ENCODE measurements around the gene NEK1. TPM values are rescaled to one million over a fixed set of nuclear protein-coding genes. Genes with fewer than 3 reads are reported as not detected.

NEK1 gene
- polyA plus RNA-seq, 1 donor (not counting 4 experiments of a cell fraction or from before 2014, with no cell fraction given), result 7.8 TPM

- H3K4me2 ChIP-seq (ENCODE audit: control insufficient read depth, extremely low read depth, insufficient read depth, low read depth, low read length), result no peak overlapping the region
- DNase-seq (ENCODE audit: low read depth, low spot score) (no peak), FAIRE-seq (no peak)
- no peak overlapping the region for H3K27ac ChIP-seq (ENCODE audit: control insufficient read depth, insufficient read depth, low read length)
- dilution Hi-C loops (cut with MboI; ENCODE audit: extremely low pct_ligation_motif_present, low sequenced_read_pairs), result no loop called here
- no peak overlapping the region for H3K4me3 ChIP-seq (ENCODE audit: control insufficient read depth in 2 of 3, extremely low read depth in 1 of 3, insufficient read depth in 2 of 3, low read depth in 1 of 3, low read length in 3 of 3)
- H3K36me3 ChIP-seq (ENCODE audit: control insufficient read depth in 2 of 2, extremely low read depth in 1 of 2, insufficient read depth in 2 of 2, low read length in 2 of 2), result no peaks in the 10 kb centered on the region
- no peaks in the 10 kb centered on the region for H3K27me3 ChIP-seq (ENCODE audit: control insufficient read depth, extremely low read depth, insufficient read depth, low read length)
- no peak overlapping the region for H3K9ac ChIP-seq (ENCODE audit: control insufficient read depth, extremely low read depth, insufficient read depth, low read length)
- H3K4me1 ChIP-seq (ENCODE audit: control insufficient read depth, extremely low read depth, insufficient read depth, low read length), result no peaks in the 10 kb centered on the region
- H3K79me2 ChIP-seq (ENCODE audit: control insufficient read depth, insufficient read depth, low read length), result peaks cover 19% of the 10 kb centered on the region
- H2AFZ ChIP-seq (ENCODE audit: control insufficient read depth, low read length), result no peak overlapping the region
- no peaks in the 10 kb centered on the region for H3K9me3 ChIP-seq (ENCODE audit: control insufficient read depth, low read depth, low read length)
- TF ChIP-seq, protein P1, sequence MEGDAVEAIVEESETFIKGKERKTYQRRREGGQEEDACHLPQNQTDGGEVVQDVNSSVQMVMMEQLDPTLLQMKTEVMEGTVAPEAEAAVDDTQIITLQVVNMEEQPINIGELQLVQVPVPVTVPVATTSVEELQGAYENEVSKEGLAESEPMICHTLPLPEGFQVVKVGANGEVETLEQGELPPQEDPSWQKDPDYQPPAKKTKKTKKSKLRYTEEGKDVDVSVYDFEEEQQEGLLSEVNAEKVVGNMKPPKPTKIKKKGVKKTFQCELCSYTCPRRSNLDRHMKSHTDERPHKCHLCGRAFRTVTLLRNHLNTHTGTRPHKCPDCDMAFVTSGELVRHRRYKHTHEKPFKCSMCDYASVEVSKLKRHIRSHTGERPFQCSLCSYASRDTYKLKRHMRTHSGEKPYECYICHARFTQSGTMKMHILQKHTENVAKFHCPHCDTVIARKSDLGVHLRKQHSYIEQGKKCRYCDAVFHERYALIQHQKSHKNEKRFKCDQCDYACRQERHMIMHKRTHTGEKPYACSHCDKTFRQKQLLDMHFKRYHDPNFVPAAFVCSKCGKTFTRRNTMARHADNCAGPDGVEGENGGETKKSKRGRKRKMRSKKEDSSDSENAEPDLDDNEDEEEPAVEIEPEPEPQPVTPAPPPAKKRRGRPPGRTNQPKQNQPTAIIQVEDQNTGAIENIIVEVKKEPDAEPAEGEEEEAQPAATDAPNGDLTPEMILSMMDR (optimal IDR thresholded peaks at IDR 0.05 in 1 of 3, IDR thresholded peaks at IDR 0.05 in 1 of 3, conservative IDR thresholded peaks at IDR 0.05 in 1 of 3; ENCODE audit: extremely low read depth in 1 of 3, insufficient read depth in 2 of 3, low read length in 3 of 3), result no peak
- no peak for TF ChIP-seq EZH2 (IDR thresholded peaks at IDR 0.05; ENCODE audit: low read length)
- no peaks in the 10 kb centered on the region for H4K20me1 ChIP-seq (ENCODE audit: control insufficient read depth, extremely low read depth, insufficient read depth, low read length)
- H3K9me1 ChIP-seq (ENCODE audit: control insufficient read depth, extremely low read depth, insufficient read depth, low read length), result no peaks in the 10 kb centered on the region
Observed at GRCh38 chr4:169652535-169652934, 40.2 kb upstream of the NEK1 start.

DNA sequence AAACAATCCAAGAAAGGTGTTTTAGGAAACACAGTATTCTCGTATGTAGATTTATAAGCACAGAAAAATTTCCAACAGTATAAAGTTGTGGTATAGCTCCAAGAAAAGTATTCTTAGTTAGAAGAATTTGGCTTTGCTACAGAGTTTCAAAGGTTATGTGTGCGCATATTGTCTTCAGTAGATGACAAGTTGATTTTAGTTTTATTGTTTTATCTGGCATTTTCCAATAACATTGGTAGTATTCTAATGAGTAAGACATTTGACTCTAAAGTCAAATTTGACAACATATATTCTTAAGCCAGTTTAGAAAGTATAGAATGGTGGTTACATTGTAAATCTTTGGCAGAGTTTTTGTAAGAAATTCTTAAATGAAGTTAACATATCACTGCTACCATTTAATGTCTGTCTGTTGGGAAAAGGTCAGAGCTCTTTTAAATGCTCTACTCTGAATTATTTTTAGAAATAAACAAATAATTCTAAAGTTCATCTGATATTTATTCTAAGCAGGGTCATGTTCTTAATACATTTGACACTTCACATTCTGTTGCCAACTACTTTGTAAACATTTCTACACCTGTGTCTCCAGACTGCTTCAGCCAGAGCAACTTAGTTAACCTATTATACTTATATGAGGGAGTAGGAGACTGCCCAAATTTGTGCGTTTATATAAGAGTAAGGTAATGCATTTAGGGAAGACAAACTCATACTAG lies 38.0 kb upstream of the NEK1 start:
- H3K4me2 ChIP-seq (ENCODE audit: control insufficient read depth, extremely low read depth, insufficient read depth, low read depth, low read length), result no peak overlapping the region
- no peak overlapping the region for H3K9ac ChIP-seq (ENCODE audit: control insufficient read depth, extremely low read depth, insufficient read depth, low read length)
- no peak overlapping the region for H2AFZ ChIP-seq (ENCODE audit: control insufficient read depth, low read length)
- no peak overlapping the region for H3K27ac ChIP-seq (ENCODE audit: control insufficient read depth, insufficient read depth, low read length)
- H3K79me2 ChIP-seq (ENCODE audit: control insufficient read depth, insufficient read depth, low read length), result peaks cover 8% of the 10 kb centered on the region
- DNase-seq (ENCODE audit: low read depth, low spot score), result no peak
- H3K27me3 ChIP-seq (ENCODE audit: control insufficient read depth, extremely low read depth, insufficient read depth, low read length), result no peaks in the 10 kb centered on the region
- no peaks in the 10 kb centered on the region for H3K36me3 ChIP-seq (ENCODE audit: control insufficient read depth in 2 of 2, extremely low read depth in 1 of 2, insufficient read depth in 2 of 2, low read length in 2 of 2)
- dilution Hi-C loops (cut with MboI; ENCODE audit: extremely low pct_ligation_motif_present, low sequenced_read_pairs), result no loop called here
- TF ChIP-seq EZH2 (IDR thresholded peaks at IDR 0.05; ENCODE audit: low read length), result no peak
- TF ChIP-seq, protein P1 (optimal IDR thresholded peaks at IDR 0.05 in 1 of 3, IDR thresholded peaks at IDR 0.05 in 1 of 3, conservative IDR thresholded peaks at IDR 0.05 in 1 of 3; ENCODE audit: extremely low read depth in 1 of 3, insufficient read depth in 2 of 3, low read length in 3 of 3), result no peak
- no peak overlapping the region for H3K4me3 ChIP-seq (ENCODE audit: control insufficient read depth in 2 of 3, extremely low read depth in 1 of 3, insufficient read depth in 2 of 3, low read depth in 1 of 3, low read length in 3 of 3)
- no peaks in the 10 kb centered on the region for H3K9me1 ChIP-seq (ENCODE audit: control insufficient read depth, extremely low read depth, insufficient read depth, low read length)
- H4K20me1 ChIP-seq (ENCODE audit: control insufficient read depth, extremely low read depth, insufficient read depth, low read length), result no peaks in the 10 kb centered on the region
- H3K9me3 ChIP-seq (ENCODE audit: control insufficient read depth, low read depth, low read length), result no peaks in the 10 kb centered on the region
- H3K4me1 ChIP-seq (ENCODE audit: control insufficient read depth, extremely low read depth, insufficient read depth, low read length), result no peaks in the 10 kb centered on the region
- FAIRE-seq, result no peak

All from keratinocyte (primary cell).